HEK293 (cell line): ENCODE measurements around the gene PLEKHA7.

Source experiments
- CTCF ChIA-PET: fragments of 350-600 bp; formaldehyde crosslinking; extraction: SDS; loops from one replicate; lab custom pipeline; 2021; ENCODE audit warnings: antibody characterized with exemption; lab: Yijun Ruan, JAX
- POLR2A ChIA-PET: fragments of 300-600 bp; formaldehyde crosslinking; extraction: SDS; loops from one replicate; lab custom pipeline; 2020; ENCODE audit warnings: antibody characterized with exemption, inconsistent platforms; lab: Yijun Ruan, JAX
- H3K27ac ChIP-seq: fragments of 200-500 bp; sonication (Bioruptor generic); 2 replicates; pipeline ENCODE4 v1.5.1; 2014; ENCODE audit warnings: low read depth, low read length, control low read depth, inconsistent platforms; ENCODE audit errors: extremely low read depth
- H3K36me3 ChIP-seq, 2 experiments: fragments of 200-500 bp in 1 of 2; sonication (Bioruptor generic) in 1 of 2; 1 replicate in 1 of 2; 2 replicates in 1 of 2; pipeline ENCODE4 v1.5.1; 2014 to 2017; ENCODE audit warnings: inconsistent platforms in 2 of 2, low read length in 2 of 2; ENCODE audit not compliant: control insufficient read depth in 2 of 2, insufficient read depth in 1 of 2
- H3K4me1 ChIP-seq: fragments of 200-500 bp; sonication (Bioruptor generic); 2 replicates; pipeline ENCODE4 v1.5.1; 2014; ENCODE audit warnings: mild to moderate bottlenecking, low read length, inconsistent platforms; ENCODE audit not compliant: control insufficient read depth, insufficient read depth
- H3K4me3 ChIP-seq: 2 replicates; pipeline ENCODE4 v1.5.1; 2011; ENCODE audit warnings: low read depth, mild to moderate bottlenecking, control low read depth, low read length, moderate library complexity
- H3K9me3 ChIP-seq: fragments of 200-500 bp; sonication (Bioruptor generic); 2 replicates; pipeline ENCODE4 v1.5.1; 2014; ENCODE audit warnings: low read depth, low read length, inconsistent platforms; ENCODE audit not compliant: control insufficient read depth, insufficient read depth
- BCL6B ChIP-seq: fragments of 450-650 bp; formaldehyde crosslinking; IDR thresholded peaks from 2 replicates; pipeline ENCODE4 v1.5.1; 2017; ENCODE audit warnings: missing biosample characterization, missing genetic modification characterization
- HOXC10 ChIP-seq: sonication (generic); formaldehyde crosslinking; IDR thresholded peaks from 2 replicates; pipeline ENCODE4 v1.8.1; 2023; ENCODE audit warnings: mild to moderate bottlenecking, missing genetic modification reagents
- HOXD13 ChIP-seq: sonication (generic); formaldehyde crosslinking; IDR thresholded peaks from 2 replicates; pipeline ENCODE4 v1.8.0; 2022; ENCODE audit warnings: missing genetic modification reagents, borderline replicate concordance
- KLF8 ChIP-seq: fragments of 450-650 bp; formaldehyde crosslinking; IDR thresholded peaks from 2 replicates; pipeline ENCODE4 v1.5.1; 2016; ENCODE audit warnings: missing biosample characterization, missing genetic modification characterization
- PRDM1 ChIP-seq: fragments of 450-650 bp; formaldehyde crosslinking; IDR thresholded peaks from 2 replicates; pipeline ENCODE4; 2016; ENCODE audit warnings: missing biosample characterization, missing genetic modification characterization
- PRDM4 ChIP-seq: fragments of 450-650 bp; formaldehyde crosslinking; IDR thresholded peaks from 2 replicates; pipeline ENCODE4 v1.5.1; 2017; ENCODE audit warnings: missing biosample characterization, missing genetic modification characterization
- SP3 ChIP-seq: fragments of 450-650 bp; formaldehyde crosslinking; IDR thresholded peaks from 2 replicates; pipeline ENCODE4 v1.5.1; 2016; ENCODE audit warnings: missing biosample characterization, missing genetic modification characterization
- ZBTB21 ChIP-seq: fragments of 450-650 bp; formaldehyde crosslinking; IDR thresholded peaks from 2 replicates; pipeline ENCODE4 v1.5.1; 2017; ENCODE audit warnings: missing biosample characterization, missing genetic modification characterization
- ZBTB7A ChIP-seq: fragments of 450-650 bp; formaldehyde crosslinking; IDR thresholded peaks from 2 replicates; pipeline ENCODE4 v1.5.1; 2016; ENCODE audit warnings: low read depth, missing biosample characterization, missing genetic modification characterization
- ZNF146 ChIP-seq: fragments of 450-650 bp; formaldehyde crosslinking; IDR thresholded peaks from 2 replicates; pipeline ENCODE4 v1.5.1; 2016; ENCODE audit warnings: missing biosample characterization, missing genetic modification characterization
- ZNF155 ChIP-seq: fragments of 450-650 bp; formaldehyde crosslinking; IDR thresholded peaks from 2 replicates; pipeline ENCODE4 v1.5.1; 2016; ENCODE audit warnings: missing biosample characterization, missing genetic modification characterization
- ZNF174 ChIP-seq: fragments of 450-650 bp; formaldehyde crosslinking; IDR thresholded peaks from 2 replicates; pipeline ENCODE4 v1.5.0; 2017; ENCODE audit warnings: missing biosample characterization, mild to moderate bottlenecking, missing genetic modification characterization
- ZNF23 ChIP-seq: fragments of 450-650 bp; formaldehyde crosslinking; IDR thresholded peaks from 2 replicates; pipeline ENCODE4 v1.5.1; 2016; ENCODE audit warnings: missing biosample characterization, missing genetic modification characterization, borderline replicate concordance
- ZNF350 ChIP-seq: fragments of 450-650 bp; formaldehyde crosslinking; IDR thresholded peaks from 2 replicates; pipeline ENCODE4 v1.5.0; 2017; ENCODE audit warnings: missing biosample characterization, mild to moderate bottlenecking, missing genetic modification characterization
- ZNF366 ChIP-seq: fragments of 450-650 bp; formaldehyde crosslinking; conservative IDR thresholded peaks from 2 replicates; pipeline ENCODE4 v1.5.1; 2016; ENCODE audit warnings: missing biosample characterization, missing genetic modification characterization
- ZNF416 ChIP-seq: fragments of 450-650 bp; formaldehyde crosslinking; IDR thresholded peaks from 2 replicates; pipeline ENCODE4 v1.5.1; 2016; ENCODE audit warnings: missing biosample characterization, missing genetic modification characterization
- ZNF510 ChIP-seq: fragments of 450-650 bp; formaldehyde crosslinking; IDR thresholded peaks from 2 replicates; pipeline ENCODE4 v1.5.1; 2018; ENCODE audit warnings: mild to moderate bottlenecking, missing genetic modification characterization, missing biosample characterization; ENCODE audit not compliant: insufficient replicate concordance
- ZNF529 ChIP-seq: fragments of 450-650 bp; formaldehyde crosslinking; IDR thresholded peaks from 2 replicates; pipeline ENCODE4 v1.5.1; 2017; ENCODE audit warnings: missing genetic modification characterization, missing biosample characterization; ENCODE audit not compliant: insufficient replicate concordance
- ZNF544 ChIP-seq: fragments of 450-650 bp; formaldehyde crosslinking; IDR thresholded peaks from 2 replicates; pipeline ENCODE4 v1.5.0; 2017; ENCODE audit warnings: missing biosample characterization, missing genetic modification characterization
- ZNF707 ChIP-seq: fragments of 450-650 bp; formaldehyde crosslinking; IDR thresholded peaks from 2 replicates; pipeline ENCODE4 v1.5.1; 2016; ENCODE audit warnings: missing biosample characterization, missing genetic modification characterization
- TF ChIP-seq, protein P1 (sequence below): fragments of 450-650 bp; formaldehyde crosslinking; IDR thresholded peaks from 2 replicates; pipeline ENCODE4 v1.5.1; 2016; ENCODE audit warnings: missing biosample characterization, missing genetic modification characterization
- TF ChIP-seq, protein P2 (sequence below): fragments of 450-650 bp; formaldehyde crosslinking; conservative IDR thresholded peaks from 2 replicates; pipeline ENCODE4 v1.5.1; 2016; ENCODE audit warnings: low read depth, missing biosample characterization, missing genetic modification characterization

PLEKHA7 gene

DNA sequence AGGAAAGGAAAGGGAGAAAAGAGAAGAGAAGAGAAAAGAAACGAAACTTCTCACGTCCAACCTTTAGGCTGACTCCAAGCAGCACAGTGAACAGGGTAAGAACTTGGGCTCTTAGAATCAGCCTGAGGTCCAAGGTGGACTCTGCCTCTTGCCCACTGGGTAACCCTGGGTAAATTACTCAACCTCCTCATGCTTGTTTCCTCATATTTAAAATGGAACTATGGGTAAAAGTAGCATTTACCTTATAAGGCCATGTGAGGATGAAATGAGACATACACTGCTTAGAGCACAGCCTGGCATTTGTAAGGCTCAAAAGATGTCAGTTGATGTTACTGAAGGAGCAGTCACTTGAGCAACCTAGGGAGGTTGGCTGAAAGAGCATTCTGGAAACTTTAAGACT, 167.9 kb downstream of the PLEKHA7 start:
- no peak overlapping the region for H3K4me3 ChIP-seq
- H3K36me3 ChIP-seq: peaks cover 0 to 37% of the 10 kb centered on the region in 2 experiments; a peak in 2 of 3 replicates
- CTCF ChIA-PET: no interaction called here
- H3K27ac ChIP-seq: no peak overlapping the region
- POLR2A ChIA-PET: no interaction called here
- H3K4me1 ChIP-seq: peaks cover 4% of the 10 kb centered on the region; the same call in 1 of the 2 replicates
- H3K9me3 ChIP-seq: no peaks in the 10 kb centered on the region
- TF ChIP-seq ZBTB21 (tag by site-specific recombination) (no peak), PRDM1 (tag by site-specific recombination) (peak; percentile 39; the same call in 1 of the 2 replicates)

DNA sequence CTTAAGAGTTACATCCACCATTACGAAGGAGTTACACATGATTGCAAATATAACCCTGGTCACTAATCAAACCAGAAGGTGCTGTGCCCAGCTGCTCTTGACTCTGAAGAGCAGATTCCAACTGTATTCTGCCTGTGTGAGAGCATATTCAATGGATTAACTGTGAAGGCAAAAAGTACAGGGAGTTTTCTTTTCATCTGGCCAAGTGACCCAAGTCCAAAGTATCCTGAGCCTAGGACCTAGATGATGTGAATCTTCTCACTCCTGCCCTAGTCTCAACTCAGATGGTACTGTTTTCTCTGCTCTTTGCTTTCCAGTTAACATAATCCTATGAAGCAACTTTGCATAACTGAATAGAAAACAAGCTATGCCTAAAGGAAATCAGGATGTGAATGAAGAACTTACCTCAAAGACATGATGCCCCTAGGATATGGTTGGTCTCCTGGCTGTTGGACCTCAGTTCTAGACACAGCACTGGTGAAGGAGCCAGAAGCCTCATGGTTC, 169.9 kb downstream of the PLEKHA7 start:
- Histone ChIP-seq H3K9me3 (no peaks in the 10 kb centered on the region), H3K36me3 (peaks cover 0 to 33% of the 10 kb centered on the region in 2 experiments; a peak in 2 of 3 replicates), H3K4me3 (no peak overlapping the region), H3K27ac (no peak overlapping the region), H3K4me1 (peaks cover 4% of the 10 kb centered on the region; the same call in 1 of the 2 replicates)
- CTCF ChIA-PET: interaction anchor here (0.6 kb wide), 1 partner anchor 576 kb away, joined by 3 read pairs; no protein-coding TSS in a partner anchor
- TF ChIP-seq ZBTB7A (tag by site-specific recombination) (no peak), ZNF146 (tag by site-specific recombination) (no peak), ZNF155 (no peak), HOXC10 (CRISPR knock-in tag) (no peak), PRDM4 (tag by site-specific recombination) (no peak)
- TF ChIP-seq, protein P1, sequence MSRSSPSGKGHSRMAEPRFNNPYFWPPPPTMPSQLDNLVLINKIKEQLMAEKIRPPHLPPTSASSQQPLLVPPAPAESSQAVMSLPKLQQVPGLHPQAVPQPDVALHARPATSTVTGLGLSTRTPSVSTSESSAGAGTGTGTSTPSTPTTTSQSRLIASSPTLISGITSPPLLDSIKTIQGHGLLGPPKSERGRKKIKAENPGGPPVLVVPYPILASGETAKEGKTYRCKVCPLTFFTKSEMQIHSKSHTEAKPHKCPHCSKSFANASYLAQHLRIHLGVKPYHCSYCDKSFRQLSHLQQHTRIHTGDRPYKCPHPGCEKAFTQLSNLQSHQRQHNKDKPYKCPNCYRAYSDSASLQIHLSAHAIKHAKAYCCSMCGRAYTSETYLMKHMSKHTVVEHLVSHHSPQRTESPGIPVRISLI (tag by site-specific recombination): no peak
- POLR2A ChIA-PET: no interaction called here

DNA sequence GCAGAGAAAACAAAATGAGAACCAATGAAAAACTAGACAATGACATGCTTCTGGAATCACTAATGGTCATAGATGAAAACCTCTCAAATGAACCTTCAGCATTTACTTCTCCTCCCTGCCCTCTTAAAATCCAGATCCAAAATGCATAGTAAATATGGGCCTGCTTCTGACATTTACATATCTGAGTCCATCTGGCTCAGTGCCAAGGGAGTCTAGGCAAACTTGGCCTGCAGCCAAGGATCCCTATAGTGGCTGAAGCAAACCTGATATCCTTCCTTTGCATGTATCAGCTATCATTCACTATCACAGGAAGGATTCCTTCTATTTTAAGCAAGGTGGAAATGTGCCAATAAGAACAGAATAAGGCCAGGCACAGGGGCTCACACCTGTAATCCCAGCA, 170.9 kb downstream of the PLEKHA7 start:
- Histone ChIP-seq H3K36me3 (peaks cover 0 to 33% of the 10 kb centered on the region in 2 experiments; a peak in 2 of 3 replicates), H3K9me3 (no peaks in the 10 kb centered on the region), H3K27ac (no peak overlapping the region), H3K4me3 (no peak overlapping the region), H3K4me1 (peaks cover 4% of the 10 kb centered on the region; the same call in 1 of the 2 replicates)
- ChIA-PET POLR2A (no interaction called here), CTCF (interaction anchor here (0.6 to 1.0 kb wide), 2 partner anchors 23 to 611 kb away, joined by 6 to 7 read pairs; no protein-coding TSS in a partner anchor)
- TF ChIP-seq ZNF707 (tag by site-specific recombination) (no peak), BCL6B (tag by site-specific recombination) (0 out of 2 replicates have a peak, but pooled peaks have one; percentile 46), HOXD13 (CRISPR knock-in tag) (no peak), ZNF350 (tag by site-specific recombination) (peak; percentile 84), ZNF529 (tag by site-specific recombination) (no peak), ZNF416 (no peak), ZNF544 (0 out of 2 replicates have a peak, but pooled peaks have one; percentile 52), ZNF366 (tag by site-specific recombination) (no peak), ZNF510 (tag by site-specific recombination) (no peak), KLF8 (no peak), SP3 (tag by site-specific recombination) (no peak), ZNF174 (tag by site-specific recombination) (no peak), ZNF146 (tag by site-specific recombination) (no peak), ZNF23 (no peak)
- TF ChIP-seq, protein P2, sequence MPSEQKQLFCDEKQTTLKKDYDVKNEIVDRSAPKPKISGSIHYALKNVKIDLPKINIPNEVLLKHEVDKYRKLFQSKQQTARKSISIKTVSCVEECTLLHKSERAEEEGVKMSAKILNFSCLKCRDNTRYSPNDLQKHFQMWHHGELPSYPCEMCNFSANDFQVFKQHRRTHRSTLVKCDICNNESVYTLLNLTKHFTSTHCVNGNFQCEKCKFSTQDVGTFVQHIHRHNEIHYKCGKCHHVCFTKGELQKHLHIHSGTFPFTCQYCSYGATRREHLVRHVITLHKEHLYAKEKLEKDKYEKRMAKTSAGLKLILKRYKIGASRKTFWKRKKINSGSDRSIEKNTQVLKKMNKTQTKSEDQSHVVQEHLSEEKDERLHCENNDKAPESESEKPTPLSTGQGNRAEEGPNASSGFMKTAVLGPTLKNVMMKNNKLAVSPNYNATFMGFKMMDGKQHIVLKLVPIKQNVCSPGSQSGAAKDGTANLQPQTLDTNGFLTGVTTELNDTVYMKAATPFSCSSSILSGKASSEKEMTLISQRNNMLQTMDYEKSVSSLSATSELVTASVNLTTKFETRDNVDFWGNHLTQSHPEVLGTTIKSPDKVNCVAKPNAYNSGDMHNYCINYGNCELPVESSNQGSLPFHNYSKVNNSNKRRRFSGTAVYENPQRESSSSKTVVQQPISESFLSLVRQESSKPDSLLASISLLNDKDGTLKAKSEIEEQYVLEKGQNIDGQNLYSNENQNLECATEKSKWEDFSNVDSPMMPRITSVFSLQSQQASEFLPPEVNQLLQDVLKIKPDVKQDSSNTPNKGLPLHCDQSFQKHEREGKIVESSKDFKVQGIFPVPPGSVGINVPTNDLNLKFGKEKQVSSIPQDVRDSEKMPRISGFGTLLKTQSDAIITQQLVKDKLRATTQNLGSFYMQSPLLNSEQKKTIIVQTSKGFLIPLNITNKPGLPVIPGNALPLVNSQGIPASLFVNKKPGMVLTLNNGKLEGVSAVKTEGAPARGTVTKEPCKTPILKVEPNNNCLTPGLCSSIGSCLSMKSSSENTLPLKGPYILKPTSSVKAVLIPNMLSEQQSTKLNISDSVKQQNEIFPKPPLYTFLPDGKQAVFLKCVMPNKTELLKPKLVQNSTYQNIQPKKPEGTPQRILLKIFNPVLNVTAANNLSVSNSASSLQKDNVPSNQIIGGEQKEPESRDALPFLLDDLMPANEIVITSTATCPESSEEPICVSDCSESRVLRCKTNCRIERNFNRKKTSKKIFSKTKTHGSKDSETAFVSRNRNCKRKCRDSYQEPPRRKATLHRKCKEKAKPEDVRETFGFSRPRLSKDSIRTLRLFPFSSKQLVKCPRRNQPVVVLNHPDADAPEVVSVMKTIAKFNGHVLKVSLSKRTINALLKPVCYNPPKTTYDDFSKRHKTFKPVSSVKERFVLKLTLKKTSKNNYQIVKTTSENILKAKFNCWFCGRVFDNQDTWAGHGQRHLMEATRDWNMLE (tag by site-specific recombination): no peak
